NK-92 (cell line): Measurements from ENCODE around the gene NOL9.

ENCODE experiments used
- DNase-seq: peaks from one replicate; lab custom pipeline; 2025; ENCODE audit not compliant: unreplicated experiment; lab: John Stamatoyannopoulos, UW

NOL9 gene

GRCh38 chr1:6526316-6526715 lies 28.0 kb downstream of the NOL9 start:
- DNase-seq: no peak

DNA sequence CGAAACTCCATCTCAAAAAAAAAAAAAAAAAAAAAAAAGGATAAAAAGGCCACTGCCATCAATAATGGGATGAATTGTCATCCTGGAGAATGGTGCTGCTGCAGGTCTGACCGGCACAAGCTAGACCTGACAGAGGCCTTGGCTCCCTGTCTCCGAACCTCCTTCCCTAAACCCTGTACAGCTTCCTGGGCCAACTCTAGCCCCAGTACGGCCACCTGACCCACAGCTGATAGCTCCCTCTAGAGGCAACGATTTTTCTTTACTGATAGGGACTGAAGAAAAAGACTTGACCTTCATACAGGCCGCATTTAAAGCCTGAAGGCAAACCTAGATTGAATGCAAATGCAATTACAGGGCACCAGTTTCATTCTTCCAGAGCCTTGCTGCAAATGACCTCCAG lies 30.7 kb downstream of the NOL9 start:
- DNase-seq: no peak

DNA sequence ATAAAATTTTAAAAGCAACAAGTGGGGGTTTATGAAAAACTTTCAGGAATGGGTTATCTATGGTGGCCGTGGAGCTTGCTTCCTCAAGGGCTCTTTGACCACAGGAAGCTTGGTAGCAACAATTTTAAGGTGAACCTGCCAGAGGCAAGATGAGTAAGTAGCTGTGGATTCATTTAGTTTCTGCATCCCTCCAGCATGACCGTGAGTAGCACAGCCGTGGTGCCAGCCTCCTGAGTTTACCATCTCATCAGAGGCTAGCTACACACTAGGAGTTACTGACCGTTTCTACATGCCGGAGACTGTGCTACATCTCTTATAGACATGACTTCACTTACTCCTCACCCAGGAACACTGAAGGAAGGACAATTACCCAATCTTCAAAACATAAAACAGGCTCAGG lies 32.8 kb downstream of the NOL9 start:
- no peak for DNase-seq

GRCh38 chr1:6519935-6520671 lies 34.2 kb downstream of the NOL9 start:
- no peak for DNase-seq

DNA sequence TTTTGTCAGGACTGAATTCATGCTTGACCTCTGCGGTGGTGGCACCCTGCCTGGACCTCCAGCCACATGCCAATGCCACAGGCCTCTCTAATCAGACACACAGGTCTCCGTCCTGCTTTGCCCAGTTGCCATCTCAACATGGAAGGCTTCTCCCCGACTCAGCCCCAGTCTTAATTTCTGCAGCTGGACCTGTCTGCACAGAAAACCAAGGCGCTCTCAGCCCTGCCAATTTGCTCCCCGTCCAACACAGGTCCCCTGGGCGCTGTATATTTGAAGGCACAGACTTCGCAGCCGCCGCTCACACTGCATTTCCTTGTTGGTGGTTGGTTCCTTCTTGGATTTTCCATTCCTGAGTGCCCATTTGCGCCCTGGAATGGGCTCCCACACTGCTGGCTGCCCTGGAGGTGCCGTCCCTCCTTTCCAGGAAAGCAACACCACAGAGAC lies 34.8 kb downstream of the NOL9 start:
- no peak for DNase-seq

DNA sequence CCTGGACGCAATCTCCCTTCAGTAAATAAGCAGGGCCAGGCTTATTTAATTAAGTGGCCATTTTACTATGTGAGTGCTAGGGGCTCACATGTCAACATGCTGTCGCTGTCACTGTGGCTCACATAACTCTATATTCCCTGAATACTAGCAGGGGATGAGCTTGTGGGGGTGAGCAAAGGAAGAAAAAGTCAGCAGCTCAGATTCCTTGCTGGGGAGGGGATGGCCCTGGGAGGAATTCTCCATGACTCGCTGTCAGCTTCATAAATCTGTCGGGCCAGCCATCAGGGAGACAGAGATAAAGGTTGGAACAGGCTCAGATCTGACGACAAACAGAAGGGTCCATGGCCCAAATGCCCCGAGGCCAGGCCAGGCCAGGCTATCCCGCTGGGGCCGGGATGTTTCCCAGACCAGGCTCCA lies 36.9 kb downstream of the NOL9 start:
- no peak for DNase-seq

GRCh38 chr1:6515771-6516170 lies 38.5 kb downstream of the NOL9 start:
- DNase-seq: no peak

DNA sequence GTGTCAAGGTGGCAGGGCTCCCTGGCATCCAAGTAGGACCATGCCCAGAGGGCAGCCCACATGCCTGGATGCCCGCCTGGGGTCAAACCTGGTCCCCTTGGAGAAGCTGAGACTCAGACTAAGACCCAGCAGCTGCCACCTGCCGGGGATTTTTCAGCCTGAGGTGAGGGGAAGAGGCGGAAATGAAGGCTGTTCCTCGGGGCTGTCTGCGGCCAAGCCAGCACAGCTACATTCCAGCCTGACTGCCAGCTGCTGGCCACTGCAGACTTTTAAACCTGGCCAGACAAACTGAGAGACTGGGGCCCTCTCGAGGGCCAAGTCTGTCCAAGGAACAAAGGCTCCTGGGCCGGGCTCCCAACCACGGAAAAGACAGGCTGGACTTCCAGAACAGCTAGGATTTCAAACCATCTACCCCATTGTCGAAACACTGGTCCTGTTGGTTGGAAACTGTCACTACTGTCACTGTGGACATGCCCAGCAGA lies 41.0 kb downstream of the NOL9 start:
- DNase-seq: no peak

DNA sequence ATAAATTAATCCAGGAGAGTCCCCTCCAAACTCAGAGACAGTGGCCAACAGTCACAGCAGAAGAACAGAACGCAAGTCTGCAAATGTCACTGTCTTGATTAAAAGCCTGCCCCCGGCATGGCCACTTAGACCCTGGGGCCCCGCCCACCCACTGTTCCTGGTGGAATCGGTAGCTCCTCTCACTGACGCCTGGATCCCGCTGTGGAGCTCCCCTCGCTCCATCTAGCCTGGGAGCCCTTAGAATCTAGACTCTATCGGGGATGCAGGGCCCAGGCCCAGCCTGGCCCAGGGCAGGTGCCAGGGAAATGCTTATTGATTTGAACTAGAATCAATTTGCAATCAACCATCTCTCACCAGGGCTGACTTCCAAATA lies 41.4 kb downstream of the NOL9 start:
- no peak for DNase-seq

DNA sequence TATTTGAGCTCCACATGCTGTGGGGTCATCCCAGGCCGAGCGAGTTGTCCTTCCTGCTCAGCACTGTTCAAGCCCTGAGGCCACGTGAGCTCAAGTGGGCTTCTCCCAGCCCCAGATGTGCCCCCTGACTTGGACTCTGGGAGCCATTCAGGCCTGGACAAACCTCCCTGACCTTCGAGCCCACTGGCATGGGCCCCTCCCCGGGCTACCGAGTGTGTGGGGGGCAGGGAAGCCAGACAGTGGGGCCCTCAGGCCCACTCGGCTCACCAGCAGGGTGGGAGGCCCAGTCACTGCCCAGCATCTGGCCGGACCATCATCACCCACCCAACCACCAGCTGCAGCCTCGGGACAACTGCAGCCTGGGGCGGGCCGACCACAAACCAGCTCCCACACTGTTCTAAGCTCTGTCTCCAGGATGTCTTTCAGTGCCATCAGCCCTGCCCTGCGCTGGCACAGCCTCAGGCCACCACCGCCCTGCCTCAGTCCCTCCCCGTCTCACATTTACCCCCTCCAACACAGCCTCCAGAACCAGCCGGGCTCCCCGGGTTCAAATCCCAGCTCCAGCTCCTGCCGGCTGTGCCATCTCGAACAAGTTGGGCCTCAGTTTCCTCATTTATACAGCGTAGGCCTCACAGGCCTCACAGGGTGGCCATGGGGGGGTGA lies 41.9 kb downstream of the NOL9 start:
- DNase-seq: no peak

DNA sequence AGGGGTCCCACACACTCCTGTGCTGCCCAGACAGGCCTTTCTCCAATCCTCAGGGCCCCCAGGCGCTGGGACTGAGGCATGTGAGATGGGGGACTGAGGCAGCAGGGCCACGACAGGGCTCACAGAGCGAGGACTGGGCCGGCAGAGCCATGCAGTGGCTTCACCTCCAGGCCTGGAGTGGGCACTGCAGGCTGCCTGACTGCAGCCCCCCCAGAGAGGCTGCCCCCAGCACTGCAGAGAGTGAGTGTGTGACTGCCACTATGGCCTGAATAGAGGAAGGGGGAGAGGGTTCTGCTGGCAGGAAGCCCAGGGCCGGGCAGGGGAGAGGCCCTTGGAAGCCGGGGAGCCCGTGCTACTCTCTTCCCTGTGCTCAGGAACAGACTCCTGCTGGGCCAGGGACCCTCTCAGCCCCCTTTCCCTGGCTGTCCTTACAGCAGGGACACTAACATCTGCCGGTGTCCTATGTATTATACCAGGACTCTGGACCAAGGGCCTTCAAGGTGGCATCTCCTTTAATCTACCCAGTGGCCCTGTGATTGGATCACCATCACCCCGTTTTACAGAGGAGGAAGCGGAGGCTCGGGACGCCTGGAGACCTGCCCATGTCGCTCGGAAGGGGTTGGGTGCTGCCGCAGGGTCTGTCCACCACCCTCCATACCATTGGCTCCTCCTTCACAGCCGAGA lies 42.6 kb downstream of the NOL9 start:
- no peak for DNase-seq

DNA sequence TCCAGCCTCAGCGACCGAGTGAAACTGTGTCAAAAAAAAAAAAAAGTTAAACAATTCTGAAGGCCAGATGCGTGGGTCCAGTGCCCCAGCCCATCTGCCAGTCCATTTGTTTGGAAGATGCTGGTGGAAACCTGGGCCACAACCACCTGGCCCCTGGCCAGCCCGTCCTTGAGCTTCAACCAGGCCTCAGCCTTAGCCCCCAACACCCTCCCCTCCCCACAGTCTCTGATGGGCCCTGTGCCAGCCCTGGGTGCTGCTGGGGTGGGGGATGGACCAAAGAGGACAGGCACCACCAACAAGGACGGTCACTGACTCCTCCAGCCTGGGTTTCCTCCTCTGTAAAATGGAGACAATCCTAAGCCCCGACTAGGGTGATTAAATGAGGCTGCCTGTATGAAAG lies 43.3 kb downstream of the NOL9 start:
- no peak for DNase-seq

- DNase-seq: no peak
These were observed 43.8 kb downstream of the NOL9 start for GRCh38 chr1:6510493-6510892.

GRCh38 chr1:6509919-6510291 lies 44.4 kb downstream of the NOL9 start:
- no peak for DNase-seq

- no peak for DNase-seq
These were observed 44.9 kb downstream of the NOL9 start for GRCh38 chr1:6509220-6509918.

DNA sequence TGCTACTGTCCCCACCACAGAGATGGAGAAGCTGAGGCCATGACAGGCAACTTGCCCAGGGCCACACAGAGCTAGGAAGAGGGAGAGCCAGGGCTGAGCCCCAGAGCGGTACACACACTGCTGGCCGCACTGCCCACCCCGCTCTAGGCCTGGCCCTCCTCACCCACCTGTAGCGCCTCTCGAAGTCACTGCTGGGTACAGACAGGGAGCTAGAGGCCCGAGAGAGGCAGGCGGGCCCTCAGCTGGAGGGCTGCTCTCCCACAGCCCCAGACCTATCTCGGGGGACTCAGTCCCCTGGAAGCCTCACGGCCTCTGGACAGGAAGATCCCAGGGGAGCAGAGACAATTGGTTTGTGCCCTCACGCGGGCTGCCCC lies 45.5 kb downstream of the NOL9 start:
- DNase-seq: no peak

DNA sequence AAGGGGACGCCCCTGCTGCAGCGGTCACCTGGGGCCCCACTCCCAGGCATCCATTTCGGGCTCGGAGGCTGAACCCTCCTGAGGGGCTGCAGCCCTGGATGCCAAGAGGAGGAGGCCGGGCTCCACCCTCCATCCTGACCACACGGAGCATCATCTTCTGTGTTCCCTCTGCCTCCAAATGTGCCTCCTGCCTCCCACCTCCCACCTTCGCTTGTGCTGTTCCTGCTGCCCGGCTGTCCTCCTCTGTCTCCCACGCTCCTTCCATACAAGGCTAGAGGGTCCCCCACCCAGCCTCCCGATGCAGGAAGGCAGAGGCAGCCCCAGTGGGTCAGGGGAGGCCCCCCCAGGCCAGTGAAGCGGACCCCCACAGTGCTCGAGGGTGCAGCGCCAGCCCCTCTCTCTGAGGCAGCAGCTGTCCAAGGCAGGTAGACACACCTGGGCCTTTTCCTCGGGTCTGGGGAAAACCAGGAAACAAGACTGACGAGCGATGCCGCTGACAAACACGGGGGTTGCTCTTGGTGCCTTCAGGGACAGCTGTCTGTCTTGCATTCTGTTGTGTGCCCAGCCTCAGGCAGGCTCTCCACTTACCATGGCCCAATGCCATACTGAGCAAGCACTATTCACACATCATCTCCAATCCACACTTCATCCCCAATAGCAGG lies 46.0 kb downstream of the NOL9 start:
- DNase-seq: no peak

- DNase-seq: no peak
These were observed 46.8 kb downstream of the NOL9 start for GRCh38 chr1:6507461-6507911.

DNA sequence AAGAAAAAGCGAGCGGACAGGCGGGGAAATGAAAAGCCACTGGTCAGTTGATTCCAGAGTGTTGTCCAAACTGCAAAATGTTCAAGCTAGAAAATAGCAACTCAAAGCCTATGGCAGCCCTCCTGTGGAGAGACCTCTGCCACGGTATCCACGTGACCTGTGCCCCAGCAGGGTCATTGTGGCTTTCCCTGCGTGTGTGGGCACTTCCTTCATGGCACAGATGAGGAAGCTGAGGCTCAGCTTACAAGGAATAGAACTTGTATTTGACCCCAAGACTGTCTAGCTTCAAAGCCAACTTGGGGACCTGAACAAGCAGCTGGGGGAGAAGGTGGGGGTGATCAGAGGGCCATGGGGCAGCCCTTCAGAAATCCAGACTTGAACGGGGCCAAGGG lies 47.3 kb downstream of the NOL9 start:
- DNase-seq: no peak

GRCh38 chr1:6506210-6507036 lies 47.9 kb downstream of the NOL9 start:
- no peak for DNase-seq
